OCI-LY3 (cell line): ENCODE data around the gene ITGAX.

Experiments used
- EZH2phosphoT487 ChIP-seq: fragments of 200-600 bp; shearing (Covaris generic); IDR thresholded peaks from 2 replicates; pipeline ENCODE4 v1.6.1; 2018; ENCODE audit warnings: antibody characterized with exemption, mixed run types, low read depth
- TF ChIP-seq, protein P1 (sequence below): fragments of 200-600, 300-600 bp; sonication (generic); IDR thresholded peaks from 2 replicates; pipeline ENCODE4 v1.5.1; 2014; ENCODE audit warnings: antibody characterized with exemption, low read length, low read depth

DNA sequence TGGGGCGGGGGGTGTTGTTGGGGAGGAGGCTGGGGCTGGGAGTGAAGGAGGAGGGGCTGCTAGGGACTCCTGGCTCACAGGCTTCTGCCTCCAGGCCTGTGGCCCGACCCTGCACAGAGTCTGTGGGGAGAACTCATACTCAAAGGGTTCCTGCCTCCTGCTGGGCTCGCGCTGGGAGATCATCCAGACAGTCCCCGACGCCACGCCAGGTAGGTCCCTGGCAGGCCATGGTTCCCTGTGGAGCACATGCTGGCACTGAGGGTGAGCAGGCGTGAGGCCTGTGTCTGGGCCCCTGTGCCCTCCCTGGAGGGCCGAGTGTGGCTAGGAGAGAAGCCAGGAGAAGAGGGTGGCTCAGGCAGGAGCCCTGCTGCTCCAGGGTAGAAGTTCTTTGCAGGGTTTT is 42.7 kb downstream of the ITGAX start:
- TF ChIP-seq, protein P1, sequence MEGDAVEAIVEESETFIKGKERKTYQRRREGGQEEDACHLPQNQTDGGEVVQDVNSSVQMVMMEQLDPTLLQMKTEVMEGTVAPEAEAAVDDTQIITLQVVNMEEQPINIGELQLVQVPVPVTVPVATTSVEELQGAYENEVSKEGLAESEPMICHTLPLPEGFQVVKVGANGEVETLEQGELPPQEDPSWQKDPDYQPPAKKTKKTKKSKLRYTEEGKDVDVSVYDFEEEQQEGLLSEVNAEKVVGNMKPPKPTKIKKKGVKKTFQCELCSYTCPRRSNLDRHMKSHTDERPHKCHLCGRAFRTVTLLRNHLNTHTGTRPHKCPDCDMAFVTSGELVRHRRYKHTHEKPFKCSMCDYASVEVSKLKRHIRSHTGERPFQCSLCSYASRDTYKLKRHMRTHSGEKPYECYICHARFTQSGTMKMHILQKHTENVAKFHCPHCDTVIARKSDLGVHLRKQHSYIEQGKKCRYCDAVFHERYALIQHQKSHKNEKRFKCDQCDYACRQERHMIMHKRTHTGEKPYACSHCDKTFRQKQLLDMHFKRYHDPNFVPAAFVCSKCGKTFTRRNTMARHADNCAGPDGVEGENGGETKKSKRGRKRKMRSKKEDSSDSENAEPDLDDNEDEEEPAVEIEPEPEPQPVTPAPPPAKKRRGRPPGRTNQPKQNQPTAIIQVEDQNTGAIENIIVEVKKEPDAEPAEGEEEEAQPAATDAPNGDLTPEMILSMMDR, result no peak
- no peak for TF ChIP-seq EZH2phosphoT487
